Placental epithelial cell (primary cell): ENCODE data around the gene FRS3. TPM values are rescaled to one million over a fixed set of nuclear protein-coding genes. Genes with fewer than 3 reads are reported as not detected.

Experiments
- small RNA-seq: library from RNA; depleted of rRNA; stranded (forward); fragments of <200 nt; gene quantifications from one replicate; pipeline ENCODE3, GENCODE V24; 2012
- total RNA-seq: library from RNA; depleted of rRNA; stranded (reverse); fragments of >200 nt; gene quantifications from 2 replicates; pipeline ENCODE4 v1.2.3, GENCODE V29; 2012

The FRS3 gene, protein sequence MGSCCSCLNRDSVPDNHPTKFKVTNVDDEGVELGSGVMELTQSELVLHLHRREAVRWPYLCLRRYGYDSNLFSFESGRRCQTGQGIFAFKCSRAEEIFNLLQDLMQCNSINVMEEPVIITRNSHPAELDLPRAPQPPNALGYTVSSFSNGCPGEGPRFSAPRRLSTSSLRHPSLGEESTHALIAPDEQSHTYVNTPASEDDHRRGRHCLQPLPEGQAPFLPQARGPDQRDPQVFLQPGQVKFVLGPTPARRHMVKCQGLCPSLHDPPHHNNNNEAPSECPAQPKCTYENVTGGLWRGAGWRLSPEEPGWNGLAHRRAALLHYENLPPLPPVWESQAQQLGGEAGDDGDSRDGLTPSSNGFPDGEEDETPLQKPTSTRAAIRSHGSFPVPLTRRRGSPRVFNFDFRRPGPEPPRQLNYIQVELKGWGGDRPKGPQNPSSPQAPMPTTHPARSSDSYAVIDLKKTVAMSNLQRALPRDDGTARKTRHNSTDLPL
- total RNA-seq, result 2.7 TPM in 2 replicates

DNA sequence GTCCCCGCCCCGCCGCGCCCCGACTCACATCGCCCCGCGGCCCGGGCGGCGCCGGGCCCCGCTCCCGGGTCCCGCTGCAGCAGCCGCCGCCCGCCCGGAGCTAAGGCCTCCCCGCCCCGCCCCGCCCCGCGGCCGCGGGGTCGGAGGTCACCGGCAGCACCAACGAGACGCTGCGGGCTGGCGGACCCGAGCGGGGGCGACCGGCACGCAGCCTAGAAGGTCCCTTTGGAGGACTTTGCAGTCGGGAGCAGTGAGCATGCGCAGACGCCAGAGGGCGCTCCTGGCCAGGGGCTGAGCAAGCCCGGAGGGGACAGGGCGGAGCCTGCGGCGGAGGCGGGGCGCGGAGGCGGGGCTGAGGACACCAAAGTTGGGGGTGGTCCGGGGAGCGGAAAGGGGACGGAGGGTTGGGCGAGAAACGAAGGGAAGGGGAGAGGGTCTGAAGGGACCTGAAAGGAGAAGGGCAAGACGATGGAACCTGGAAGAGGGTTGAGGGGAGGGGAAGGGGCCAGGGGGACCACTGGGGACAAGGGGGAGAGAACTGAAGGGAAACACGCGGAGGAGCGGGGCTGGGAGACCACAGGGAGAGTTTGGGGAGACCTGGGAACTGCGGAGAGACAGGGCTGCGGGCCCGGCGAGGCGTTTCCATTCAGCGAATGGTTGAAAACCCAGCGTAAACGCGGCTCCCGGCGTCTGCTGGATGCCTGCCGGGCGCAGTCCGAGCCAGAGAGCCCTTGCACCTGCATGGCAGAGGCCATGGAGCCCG lies at the start of gene FRS3:
Gene FRS3 (minus strand): TSS at position 113 of the 763 bp plus-strand sequence. CDS start 2,913 bp downstream, outside the sequence.

DNA sequence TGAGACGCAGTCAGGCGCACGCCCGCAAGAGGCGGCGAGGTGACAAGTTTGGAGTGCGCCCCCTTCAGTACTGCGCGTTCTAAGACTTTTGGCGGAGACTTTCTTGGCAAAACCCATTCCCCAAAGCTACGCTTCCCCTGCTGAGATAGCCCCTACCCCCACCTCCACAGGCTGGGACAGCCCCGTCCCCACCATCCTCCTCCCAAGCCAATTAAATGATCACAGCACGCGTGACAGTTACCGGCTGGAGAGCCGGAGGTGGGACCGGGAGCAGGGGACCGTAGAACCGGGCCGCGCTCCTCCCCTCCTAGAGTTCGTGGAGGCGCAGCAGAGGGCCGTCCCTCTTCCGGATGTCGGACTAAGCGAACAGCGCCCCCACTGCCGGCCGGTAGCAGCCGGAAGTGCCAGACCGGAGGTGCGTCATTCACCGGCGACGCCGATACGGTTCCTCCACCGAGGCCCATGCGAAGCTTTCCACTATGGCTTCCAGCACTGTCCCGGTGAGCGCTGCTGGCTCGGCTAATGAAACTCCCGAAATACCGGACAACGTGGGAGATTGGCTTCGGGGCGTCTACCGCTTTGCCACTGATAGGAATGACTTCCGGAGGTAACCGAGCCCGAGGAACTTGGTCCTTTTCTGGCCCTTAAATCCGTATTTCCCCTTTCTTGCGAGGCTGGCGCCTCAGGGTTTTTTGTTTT lies 7.7 kb upstream of the FRS3 start, which contains the start of gene TOMM6:
Gene TOMM6 (plus strand): TSS at position 476 of the 699 bp plus-strand sequence. CDS start 4 bp downstream, at position 480.

GRCh38 chr6:41780551-41781365 lies 1.1 kb upstream of the FRS3 start, which contains the start of gene PRICKLE4:
Gene PRICKLE4 (plus strand): TSS chr6:41780782. CDS start chr6:41783474, 2,692 bp downstream.

DNA sequence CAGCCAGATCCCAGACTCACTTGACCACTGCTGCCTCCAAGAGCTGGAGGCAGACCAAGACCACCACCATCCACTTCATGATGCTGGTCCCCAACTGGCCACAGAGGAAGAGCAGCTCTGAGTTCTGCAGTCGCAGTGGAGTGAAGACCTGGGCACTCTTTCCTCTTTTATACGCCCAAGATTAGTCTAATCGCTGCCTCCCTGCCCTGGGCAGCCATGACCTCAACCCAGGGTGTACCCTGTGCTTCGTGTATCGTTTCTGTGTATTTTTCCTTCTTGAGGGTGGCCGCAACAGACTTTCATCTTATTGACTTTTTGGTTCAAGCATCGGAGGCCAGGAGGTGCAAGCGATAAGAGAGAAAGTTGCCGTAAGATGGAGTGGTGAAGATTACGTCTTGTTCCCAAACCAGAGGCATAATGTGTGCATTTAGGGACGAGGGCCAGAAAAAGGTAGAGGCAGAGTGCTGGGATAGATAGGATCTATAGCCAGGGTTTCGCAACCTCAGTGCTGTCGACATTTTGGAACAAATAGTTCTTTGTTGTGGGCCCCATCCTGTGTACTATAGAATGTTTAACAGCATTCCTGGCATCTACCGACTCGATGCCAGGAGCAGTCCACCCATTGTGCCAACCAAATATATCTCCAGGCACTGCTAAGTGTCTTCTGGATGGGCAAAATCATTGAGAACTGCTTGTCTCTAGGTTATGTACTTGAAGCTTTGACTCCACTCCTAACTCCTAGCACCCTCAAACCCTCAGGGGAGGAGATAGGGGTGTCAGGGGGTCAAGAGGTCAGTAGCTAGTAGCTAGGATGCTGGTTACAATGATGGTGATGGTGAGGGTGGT lies 32.2 kb downstream of the FRS3 start, which contains the start of gene PGC:
Gene PGC (minus strand): TSS at position 142 of the 846 bp plus-strand sequence. CDS start 63 bp downstream, at position 79.

GRCh38 chr6:41735427-41736185 lies 44.1 kb downstream of the FRS3 start, which contains the start of gene TFEB:
Gene TFEB (minus strand): TSS chr6:41735608. CDS start chr6:41691213, 44,395 bp downstream.

Small RNAs within 50 kb of the gene (small RNA-seq; reads per million reads assigned to genes)
- not detected for gene AL365205.2
- not detected for gene AL365205.3

Other genes starting within 250 kb of the FRS3 start
- 3.5 and 4.6 TPM in 2 replicates for gene FOXP4, start 233.5 kb downstream of the FRS3 start, total RNA-seq
- 223 and 402 TPM in 2 replicates for gene MDFI, start 141.4 kb downstream of the FRS3 start, total RNA-seq
- 4.2 and 5.5 TPM in 2 replicates for gene TFEB, start 44.3 kb downstream of the FRS3 start, total RNA-seq
- gene PGC, start 32.5 kb downstream of the FRS3 start, total RNA-seq, result not detected in 2 replicates
- 0.65 and 5.5 TPM in 2 replicates for gene PRICKLE4, start 882 bp upstream of the FRS3 start, total RNA-seq
- 80.9 and 120 TPM in 2 replicates for gene TOMM6, start 7.8 kb upstream of the FRS3 start, total RNA-seq
- gene USP49, start 115.5 kb upstream of the FRS3 start, total RNA-seq, result 2.9 and 6.7 TPM in 2 replicates
- 33.0 and 49.7 TPM in 2 replicates for gene MED20, start 141.2 kb upstream of the FRS3 start, total RNA-seq
- gene BYSL, start 141.6 kb upstream of the FRS3 start, total RNA-seq, result 8.0 and 14.1 TPM in 2 replicates
- 143 and 151 TPM in 2 replicates for gene CCND3, start 161.9 kb upstream of the FRS3 start, total RNA-seq